GM19395 (cell line): ENCODE results near the gene MATR3.
"Not testable (repeated sequence)": the region's sequence is repeated elsewhere in the genome, so short reads cannot be mapped to it uniquely, and the experiment has no call there.

Source experiments
- ATAC-seq: cut with Tn5 transposase; IDR thresholded peaks from one replicate; pipeline ENCODE4 v1.9.1; 2021; ENCODE audit warnings: mild to moderate bottlenecking, moderate library complexity; ENCODE audit not compliant: unreplicated experiment

The MATR3 gene

GRCh38 chr5:139296862-139297326 lies 3.4 kb downstream of the MATR3 start:
- no peak for ATAC-seq

GRCh38 chr5:139297439-139298133 lies 4.0 kb downstream of the MATR3 start:
- no peak for ATAC-seq

DNA sequence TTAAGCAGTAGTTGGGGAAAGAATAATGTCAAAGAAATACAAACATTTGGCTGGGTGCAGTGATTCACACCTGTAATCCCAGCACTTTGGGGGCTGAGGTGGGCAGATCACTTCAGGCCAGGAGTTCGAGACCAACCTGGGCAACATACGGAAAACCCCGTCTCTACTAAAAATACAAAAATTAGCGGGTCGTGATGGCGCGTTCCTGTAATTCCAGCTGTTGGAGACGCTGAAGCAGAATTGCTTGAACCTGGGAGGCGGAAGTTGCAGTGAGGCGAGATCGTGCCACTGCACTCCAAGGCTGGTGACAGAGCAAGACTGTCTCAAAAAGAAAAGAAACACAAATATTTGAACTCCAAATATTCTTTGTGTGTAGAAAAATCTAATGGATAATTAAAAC lies 4.7 kb downstream of the MATR3 start:
- no peak for ATAC-seq

GRCh38 chr5:139299486-139299885 lies 5.9 kb downstream of the MATR3 start:
- no peak for ATAC-seq

- ATAC-seq: no peak
Observed at GRCh38 chr5:139301808-139302499, 8.4 kb downstream of the MATR3 start.

- no peak for ATAC-seq
Observed at GRCh38 chr5:139304391-139305324, 11.1 kb downstream of the MATR3 start.

- ATAC-seq: no peak
Observed at GRCh38 chr5:139306197-139306596, 12.7 kb downstream of the MATR3 start.

- no peak for ATAC-seq
Observed at GRCh38 chr5:139306628-139307379, 13.3 kb downstream of the MATR3 start.

- ATAC-seq: no peak
Observed at GRCh38 chr5:139308797-139309196, 15.3 kb downstream of the MATR3 start.

DNA sequence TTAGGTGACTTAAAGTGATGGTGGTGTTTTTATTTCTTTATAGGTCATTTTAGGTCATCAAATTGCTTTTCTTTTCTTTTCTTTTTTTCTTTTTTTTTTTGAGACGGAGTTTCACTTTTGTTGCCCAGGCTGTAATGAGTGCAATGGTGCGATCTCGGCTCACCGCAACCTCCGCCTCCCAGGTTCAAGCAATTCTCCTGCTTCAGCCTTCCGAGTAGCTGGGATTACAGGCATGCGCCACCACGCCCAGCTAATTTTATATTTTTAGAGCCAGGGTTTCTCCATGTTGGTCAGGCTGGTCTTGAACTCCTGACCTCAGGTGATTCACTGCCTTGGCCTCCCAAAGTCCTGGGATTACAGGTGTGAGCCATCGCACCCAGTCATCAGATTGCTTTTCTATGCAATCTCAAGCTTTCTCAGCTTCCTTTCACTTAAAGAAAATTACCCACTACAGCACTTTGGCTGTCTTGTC lies 17.2 kb downstream of the MATR3 start:
- not testable (repeated sequence) for ATAC-seq

GRCh38 chr5:139312075-139312474 lies 18.5 kb downstream of the MATR3 start:
- no peak for ATAC-seq

DNA sequence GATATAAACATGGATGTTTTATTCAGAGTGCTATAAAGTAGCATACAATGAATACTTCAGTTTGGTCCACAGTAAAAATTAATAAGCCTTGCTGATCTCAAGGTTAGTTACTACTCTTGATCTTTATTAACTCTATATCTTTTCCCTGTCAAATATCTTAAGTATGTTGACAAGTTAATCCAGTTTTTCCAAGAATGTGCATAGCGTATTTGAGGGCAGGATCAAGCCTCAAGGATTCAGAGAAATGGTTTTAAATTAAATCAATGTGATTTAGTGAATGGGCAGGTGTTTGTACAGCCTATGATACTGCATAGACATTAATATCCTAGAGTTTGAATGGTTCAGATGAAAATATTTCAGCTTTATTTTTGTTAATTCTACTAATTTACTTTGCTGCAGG lies 20.7 kb downstream of the MATR3 start:
- ATAC-seq: no peak

DNA sequence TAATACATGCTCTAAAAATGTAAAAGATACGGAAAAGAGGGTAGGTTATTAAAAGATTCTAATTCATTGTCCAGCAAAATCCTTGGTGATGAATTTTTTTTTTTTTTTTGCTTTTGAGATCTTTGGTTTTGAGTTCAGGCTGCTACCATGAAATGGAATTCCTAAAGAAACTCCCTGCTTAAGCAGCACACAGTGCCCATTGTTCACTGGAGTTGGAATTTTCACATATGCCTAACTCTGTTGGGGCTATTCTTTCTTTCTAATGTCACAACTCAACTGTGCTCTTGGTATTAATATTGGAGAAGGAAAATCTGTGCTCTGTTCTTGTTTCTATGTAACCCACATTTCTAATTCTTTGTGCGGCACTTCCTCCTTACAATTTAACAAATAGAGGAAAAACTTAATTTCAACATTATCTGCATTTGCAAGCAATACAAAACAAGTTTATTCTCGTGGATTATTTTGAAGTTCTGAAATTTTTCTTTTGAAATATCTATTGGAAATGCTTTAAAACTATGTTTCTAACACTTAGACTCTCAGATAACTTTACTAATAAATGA lies 21.6 kb downstream of the MATR3 start:
- no peak for ATAC-seq

DNA sequence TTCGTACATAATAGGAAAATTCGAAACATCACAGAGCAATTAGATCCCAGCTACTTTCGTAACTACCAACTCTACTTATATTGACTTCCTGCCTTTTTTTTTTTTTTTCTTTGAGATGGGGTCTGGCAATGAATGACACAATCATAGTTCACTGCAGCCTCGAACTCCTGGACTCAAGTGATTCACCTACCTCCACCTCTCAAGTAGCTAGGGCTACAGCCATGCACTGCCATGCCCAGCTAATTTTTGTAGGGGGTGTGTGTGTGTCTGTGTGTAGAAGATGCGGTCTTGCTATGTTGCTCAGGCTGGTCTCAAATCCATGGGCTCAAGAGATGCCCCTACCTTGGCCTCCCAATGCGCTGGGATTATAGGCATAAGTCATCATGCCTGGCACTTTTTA lies 42.3 kb downstream of the MATR3 start:
- ATAC-seq: no peak

- ATAC-seq: no peak
Observed at GRCh38 chr5:139340051-139340450, 46.5 kb downstream of the MATR3 start.

DNA sequence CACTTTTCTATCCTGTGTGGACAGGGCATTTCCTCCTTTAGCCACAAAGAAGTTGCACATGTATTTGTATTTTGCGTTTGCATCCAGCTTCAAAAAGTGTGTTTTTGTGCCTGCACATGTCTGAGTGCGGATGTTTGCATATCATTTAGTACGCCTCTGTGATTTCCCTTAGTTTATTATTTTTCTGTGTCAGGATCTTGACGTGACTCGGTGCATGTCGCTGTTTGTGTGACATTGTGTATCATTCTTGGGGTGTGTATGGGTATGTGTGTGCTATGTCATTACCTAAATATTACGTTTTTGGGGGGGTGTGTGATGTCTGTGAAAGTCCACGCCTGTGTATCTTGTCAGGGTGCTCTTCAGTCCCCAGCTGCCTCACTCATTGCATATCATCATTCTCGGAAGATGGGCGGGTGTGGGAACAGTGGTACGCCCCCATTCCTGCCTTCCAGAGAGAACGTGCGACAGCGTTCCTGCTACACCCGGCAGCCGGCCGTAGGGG lies 47.7 kb downstream of the MATR3 start:
- ATAC-seq: no peak

DNA sequence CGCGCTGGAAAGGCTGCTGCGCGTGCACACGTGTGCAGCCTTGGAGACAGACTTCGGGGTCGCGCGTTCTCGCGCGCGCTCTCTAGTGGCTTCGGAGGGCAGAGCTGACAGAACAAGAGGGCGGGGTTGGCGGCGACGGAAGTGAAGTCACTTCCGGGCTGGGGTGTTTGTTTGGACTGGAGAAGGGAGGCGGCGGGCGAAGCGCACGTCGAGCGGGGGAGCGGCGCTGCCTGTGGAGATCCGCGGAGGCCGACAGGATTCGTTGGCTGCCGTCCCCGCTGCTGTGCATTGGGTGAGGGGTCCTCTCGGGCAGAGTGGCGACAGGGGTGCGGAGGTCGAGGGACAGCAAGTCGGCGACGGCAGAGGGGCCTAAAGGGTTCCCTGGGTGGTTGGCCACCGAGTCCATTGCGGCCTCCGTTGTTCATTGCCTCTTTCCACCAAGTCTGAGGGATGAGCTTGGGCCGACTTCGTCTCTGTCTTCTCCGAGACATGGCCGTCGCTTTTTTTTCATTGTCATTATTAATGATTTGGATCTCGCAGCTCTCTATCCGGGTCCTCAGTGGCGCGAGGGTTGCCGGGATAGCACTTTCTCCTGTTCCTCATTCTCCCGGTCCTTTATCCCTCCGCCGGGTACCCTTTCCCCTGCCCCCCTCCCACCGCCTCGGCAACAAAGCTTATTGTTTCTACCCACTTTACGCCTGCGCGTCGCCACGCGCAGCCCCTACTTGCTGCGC lies 48.3 kb downstream of the MATR3 start, which contains the start of gene PAIP2:
PAIP2 (plus strand) TSS at position 166 of the 734 bp plus-strand sequence. CDS start 21,931 bp downstream, outside the sequence.
- ATAC-seq: peak; percentile 92

DNA sequence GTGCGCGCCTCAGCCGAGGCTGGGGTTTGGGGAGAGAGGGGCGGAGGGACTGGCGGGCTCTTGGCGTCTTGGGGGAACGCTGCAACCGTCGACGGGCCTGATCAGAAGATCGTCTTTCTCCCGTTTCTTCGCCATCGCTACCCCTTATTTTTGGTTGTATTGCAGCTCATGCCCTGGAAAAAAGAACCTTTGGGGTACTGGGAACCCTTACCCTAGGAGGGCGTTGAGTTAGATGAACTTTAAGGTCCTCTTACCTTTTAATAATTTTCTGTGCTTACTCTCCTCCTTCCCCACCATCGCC lies 48.8 kb downstream of the MATR3 start:
- ATAC-seq: no peak

GRCh38 chr5:139343476-139343875 lies 49.9 kb downstream of the MATR3 start:
- ATAC-seq: no peak
